ENCODE data around the gene LBP.

- TF ChIP-seq POLR2A (IDR thresholded peaks at IDR 0.05; ENCODE audit: low read length) = no peak
- TF ChIP-seq GATA1 (IDR thresholded peaks at IDR 0.05; ENCODE audit: low read depth, low read length) = no peak
Observed at GRCh38 chr20:38392356-38392755, 46.1 kb downstream of the LBP start.
